22Rv1 (cell line): ENCODE results near the gene LSM6.

Experiments
- H3K27ac ChIP-seq: fragments of 450-650 bp; 2 replicates; pipeline ENCODE4 v1.5.1; 2017
- ZFX ChIP-seq: fragments of 450-650 bp; IDR thresholded peaks from 2 replicates; pipeline ENCODE4 v1.6.1; 2017; ENCODE audit warnings: antibody characterized with exemption, borderline replicate concordance
- TF ChIP-seq, protein P1 (sequence below): fragments of 450-650 bp; IDR thresholded peaks from 2 replicates; pipeline ENCODE4 v1.5.1; 2017; ENCODE audit warnings: mild to moderate bottlenecking

LSM6 gene

GRCh38 chr4:146235654-146236177, 60.2 kb downstream of the LSM6 start:
- no peak overlapping the region for H3K27ac ChIP-seq
- TF ChIP-seq, protein P1, sequence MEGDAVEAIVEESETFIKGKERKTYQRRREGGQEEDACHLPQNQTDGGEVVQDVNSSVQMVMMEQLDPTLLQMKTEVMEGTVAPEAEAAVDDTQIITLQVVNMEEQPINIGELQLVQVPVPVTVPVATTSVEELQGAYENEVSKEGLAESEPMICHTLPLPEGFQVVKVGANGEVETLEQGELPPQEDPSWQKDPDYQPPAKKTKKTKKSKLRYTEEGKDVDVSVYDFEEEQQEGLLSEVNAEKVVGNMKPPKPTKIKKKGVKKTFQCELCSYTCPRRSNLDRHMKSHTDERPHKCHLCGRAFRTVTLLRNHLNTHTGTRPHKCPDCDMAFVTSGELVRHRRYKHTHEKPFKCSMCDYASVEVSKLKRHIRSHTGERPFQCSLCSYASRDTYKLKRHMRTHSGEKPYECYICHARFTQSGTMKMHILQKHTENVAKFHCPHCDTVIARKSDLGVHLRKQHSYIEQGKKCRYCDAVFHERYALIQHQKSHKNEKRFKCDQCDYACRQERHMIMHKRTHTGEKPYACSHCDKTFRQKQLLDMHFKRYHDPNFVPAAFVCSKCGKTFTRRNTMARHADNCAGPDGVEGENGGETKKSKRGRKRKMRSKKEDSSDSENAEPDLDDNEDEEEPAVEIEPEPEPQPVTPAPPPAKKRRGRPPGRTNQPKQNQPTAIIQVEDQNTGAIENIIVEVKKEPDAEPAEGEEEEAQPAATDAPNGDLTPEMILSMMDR = no peak
- TF ChIP-seq ZFX = no peak

DNA sequence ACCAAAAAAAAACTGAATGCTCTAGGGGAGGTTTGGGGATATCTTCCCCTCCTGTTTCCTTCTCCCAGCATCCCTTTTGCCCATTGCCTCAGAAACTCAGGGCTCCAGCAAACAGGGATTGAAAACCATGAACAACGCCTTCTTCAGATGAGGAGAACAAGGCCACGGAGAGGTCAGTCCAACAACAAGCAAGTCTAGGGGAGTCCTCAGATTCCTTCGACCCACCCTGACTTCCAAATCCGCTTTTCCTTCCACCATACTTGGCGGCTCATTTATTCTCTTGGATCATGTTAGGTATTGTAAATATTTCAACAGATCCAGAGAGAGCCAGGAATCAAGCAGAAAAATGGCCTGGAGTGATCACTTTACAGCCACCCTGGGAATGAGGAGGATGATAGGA, 60.7 kb downstream of the LSM6 start:
- no peak for TF ChIP-seq ZFX
- TF ChIP-seq, protein P1 = no peak
- H3K27ac ChIP-seq = no peak overlapping the region

GRCh38 chr4:146237092-146237491, 61.6 kb downstream of the LSM6 start:
- H3K27ac ChIP-seq = no peak overlapping the region
- no peak for TF ChIP-seq ZFX
- TF ChIP-seq, protein P1 = no peak

- TF ChIP-seq, protein P1 = no peak
- TF ChIP-seq ZFX = no peak
- H3K27ac ChIP-seq = no peak overlapping the region
Measured at GRCh38 chr4:146238107-146238506, 62.6 kb downstream of the LSM6 start.
